NCI-H146 treated with DMSO at 0.1 percent for 48 hours (cell line): Measurements from ENCODE around the gene RSPO1.
A peak's percentile ranks its signal among the peaks of the same experiment; 100 is the strongest.
"Not testable (repeated sequence)": the region's sequence is repeated elsewhere in the genome, so short reads cannot be mapped to it uniquely, and the experiment has no call there.

Experiments used
- DNase-seq: peaks from one replicate; lab custom pipeline; 2025; ENCODE audit not compliant: unreplicated experiment; lab: John Stamatoyannopoulos, UW

The RSPO1 gene, protein sequence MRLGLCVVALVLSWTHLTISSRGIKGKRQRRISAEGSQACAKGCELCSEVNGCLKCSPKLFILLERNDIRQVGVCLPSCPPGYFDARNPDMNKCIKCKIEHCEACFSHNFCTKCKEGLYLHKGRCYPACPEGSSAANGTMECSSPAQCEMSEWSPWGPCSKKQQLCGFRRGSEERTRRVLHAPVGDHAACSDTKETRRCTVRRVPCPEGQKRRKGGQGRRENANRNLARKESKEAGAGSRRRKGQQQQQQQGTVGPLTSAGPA

GRCh38 chr1:37634244-37634991 lies at the start of gene RSPO1:
RSPO1 (minus strand) TSS chr1:37634892; CDS start chr1:37629661, 5,231 bp downstream.
- no peak for DNase-seq

- DNase-seq = not testable (repeated sequence)
These were observed 49.5 kb upstream of the RSPO1 start for GRCh38 chr1:37684182-37684581.

DNA sequence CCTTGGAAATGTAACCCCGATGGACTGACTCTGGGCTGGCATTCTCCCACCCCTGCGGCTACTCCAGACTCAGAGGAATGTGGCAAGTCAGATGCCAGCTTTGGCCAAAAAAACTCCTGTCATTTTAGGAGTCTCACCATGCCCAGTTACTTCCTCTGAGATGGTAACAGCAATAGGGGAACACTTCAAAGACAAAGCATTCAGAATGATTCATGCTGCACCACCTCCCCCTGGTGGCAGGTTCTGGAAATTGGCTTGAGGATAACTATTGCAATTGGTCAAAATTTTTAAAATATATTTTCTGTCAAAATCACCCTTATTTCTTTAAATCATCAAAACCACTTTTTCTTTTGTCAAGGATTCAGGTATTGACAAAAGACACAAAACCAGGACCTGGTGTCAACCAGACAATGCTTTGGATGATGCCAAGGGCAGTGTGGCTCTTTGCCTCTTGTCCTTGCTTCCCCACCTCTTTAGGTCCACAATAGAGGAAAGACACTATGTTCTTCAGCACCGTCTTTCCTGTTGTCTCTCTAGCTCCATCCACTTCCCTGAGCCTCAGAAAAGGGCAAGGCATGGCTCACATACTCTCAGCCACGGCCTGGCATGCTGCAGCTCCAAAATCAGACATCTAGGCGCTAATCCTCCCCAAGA lies 47.8 kb upstream of the RSPO1 start:
- DNase-seq = peak; percentile 3

- no peak for DNase-seq
These were observed 46.2 kb upstream of the RSPO1 start for GRCh38 chr1:37680933-37681332.

DNA sequence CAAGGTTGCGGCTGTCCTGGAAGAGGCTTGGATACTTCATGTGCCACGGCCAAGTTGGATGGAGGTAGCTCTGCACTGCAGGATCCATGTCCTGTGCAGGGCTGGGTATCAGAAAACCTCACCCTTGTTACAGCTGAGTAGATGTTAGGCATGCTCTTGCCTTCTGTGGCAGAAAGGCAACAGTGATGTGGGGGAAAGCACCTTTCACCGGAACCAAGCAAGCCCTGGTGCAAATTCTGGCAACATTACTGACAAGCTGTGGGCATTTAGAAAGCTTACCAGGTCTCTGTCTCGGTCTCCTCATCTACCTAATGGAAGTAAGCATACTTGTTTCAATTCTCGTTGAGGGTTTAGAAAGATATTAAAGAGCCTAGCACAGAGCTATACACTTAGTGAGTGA lies 43.1 kb upstream of the RSPO1 start:
- no peak for DNase-seq

DNA sequence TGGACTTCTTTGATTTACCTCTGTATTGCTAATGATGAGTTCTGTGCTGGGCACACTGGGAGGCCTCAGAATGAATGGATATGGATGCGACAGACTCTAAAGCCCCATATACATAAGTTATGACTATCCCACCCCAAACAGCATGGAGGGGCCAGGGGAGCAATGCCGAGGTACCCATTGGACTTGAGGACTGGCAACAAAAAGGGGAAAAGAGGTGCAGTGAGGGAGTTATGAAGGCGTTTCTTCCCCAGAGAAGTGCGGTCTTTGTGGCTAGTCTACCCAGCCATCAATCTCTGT lies 42.4 kb upstream of the RSPO1 start:
- no peak for DNase-seq

- no peak for DNase-seq
These were observed 41.8 kb upstream of the RSPO1 start for GRCh38 chr1:37676281-37677142.

DNA sequence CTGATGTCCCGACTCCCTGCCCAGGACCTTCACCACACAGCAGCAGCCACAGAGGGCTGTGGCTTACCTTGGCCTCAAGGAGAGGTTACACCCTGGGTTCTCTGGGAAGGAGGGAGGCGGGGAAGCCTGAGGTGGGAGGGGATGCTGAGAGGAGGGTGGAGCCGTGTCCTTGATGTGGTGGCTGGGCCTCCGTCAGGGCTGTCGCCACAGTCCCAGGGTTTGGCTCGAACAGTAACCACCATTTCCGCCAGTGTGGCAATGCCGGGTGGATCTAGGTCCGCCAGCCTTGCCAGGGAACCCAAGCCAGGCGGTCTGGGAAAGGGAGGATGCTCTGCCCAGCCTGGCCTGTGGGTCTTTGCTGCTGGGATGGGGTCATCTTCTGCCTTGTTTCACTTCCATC lies 39.2 kb upstream of the RSPO1 start:
- no peak for DNase-seq

GRCh38 chr1:37672136-37672870 lies 37.6 kb upstream of the RSPO1 start:
- no peak for DNase-seq

- DNase-seq = no peak
These were observed 36.6 kb upstream of the RSPO1 start for GRCh38 chr1:37671261-37671660.

GRCh38 chr1:37670133-37670532 lies 35.4 kb upstream of the RSPO1 start:
- no peak for DNase-seq

- no peak for DNase-seq
These were observed 32.5 kb upstream of the RSPO1 start for GRCh38 chr1:37667023-37667671.

DNA sequence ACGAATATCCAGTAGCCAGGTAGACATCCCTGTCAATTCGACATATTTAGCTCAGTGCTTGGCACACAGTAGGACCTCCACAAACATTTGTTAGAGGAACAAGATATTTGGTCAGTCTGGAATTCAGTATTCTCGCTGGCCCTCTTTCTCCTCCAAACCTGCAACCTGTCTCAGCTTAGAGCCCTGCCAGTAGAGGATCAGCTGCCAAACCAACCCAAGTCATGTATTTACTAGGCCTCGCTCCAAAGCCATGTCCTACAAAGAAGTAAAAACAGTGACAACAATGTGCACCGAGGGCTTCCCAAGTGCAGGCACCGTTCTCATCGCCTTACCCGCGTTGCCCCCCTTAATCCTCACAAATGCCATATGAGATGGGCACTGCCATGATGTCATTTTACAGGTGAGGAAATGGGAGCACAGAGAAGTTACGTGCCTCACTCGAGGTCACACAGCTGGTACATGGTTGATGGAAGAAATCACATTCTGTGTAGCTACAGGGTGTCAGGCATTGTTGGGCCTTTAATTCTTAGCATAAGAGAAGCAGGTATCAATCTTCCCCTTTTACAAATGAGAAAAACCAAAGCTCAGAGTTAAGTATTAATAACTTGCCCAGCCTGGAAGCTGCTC lies 31.7 kb upstream of the RSPO1 start:
- no peak for DNase-seq

DNA sequence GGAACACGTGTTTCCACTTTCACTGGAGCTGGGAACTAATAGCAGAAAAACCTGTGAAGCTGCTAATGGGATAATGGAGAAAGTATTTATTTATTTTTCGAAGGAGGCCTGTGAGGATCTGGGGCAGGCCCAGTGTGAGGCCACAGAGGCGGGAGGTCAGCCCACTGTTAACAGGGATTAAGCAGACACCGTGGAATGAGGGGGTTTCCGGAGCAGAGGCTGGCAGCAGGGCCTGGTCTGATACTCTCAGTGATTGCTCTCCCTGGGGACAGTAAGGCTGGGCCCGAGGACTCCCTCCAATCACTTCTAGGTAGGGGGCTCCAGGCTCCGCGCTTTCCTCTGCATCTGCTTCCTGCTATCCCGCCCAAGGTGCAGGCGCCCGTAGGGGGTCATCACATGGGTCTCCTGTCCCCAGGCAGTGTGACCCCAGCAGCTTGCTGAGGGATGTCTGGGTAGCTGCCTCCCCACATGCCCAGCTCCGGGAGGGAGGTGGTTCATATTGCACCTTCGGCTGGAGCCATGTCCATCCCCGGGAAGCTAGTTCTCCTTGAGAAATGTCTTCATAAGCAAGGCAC lies 28.8 kb upstream of the RSPO1 start:
- DNase-seq = no peak

DNA sequence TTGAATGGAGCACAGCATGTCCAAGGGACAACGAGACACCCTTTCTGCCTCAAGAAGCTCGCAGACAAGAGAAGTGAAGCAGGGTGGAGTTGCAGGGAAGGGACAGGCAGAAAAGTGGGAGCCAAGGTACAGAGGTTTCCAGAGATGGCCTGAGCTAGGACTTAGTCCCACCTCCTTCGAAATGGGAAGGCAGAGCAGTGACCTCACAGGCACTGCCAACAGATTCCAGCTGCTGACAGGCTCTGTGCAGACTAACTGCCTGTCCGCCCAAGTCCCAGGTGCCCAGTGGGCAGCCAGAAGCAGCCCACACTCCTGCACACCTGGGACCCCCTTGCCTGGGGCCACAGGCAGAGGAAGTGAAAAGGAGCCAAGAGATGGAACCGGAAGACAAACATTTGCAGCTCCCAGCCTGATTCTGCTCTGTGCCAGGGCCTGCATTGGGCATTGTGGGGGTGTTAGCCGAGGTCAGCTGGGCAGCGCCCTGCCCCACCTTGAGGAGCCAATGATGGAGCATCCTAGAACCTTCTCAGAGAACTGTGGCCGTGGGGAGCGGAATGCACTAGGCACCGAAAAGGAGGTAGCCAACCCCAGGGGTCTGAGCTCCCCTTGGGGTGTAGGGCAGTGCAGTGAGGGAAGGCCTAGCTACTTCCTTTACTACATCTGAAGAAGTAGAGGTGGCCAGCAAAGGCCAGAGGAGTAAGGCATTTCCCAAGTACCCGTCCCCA lies 27.5 kb upstream of the RSPO1 start:
- DNase-seq = no peak

- no peak for DNase-seq
These were observed 26.7 kb upstream of the RSPO1 start for GRCh38 chr1:37661401-37661800.

DNA sequence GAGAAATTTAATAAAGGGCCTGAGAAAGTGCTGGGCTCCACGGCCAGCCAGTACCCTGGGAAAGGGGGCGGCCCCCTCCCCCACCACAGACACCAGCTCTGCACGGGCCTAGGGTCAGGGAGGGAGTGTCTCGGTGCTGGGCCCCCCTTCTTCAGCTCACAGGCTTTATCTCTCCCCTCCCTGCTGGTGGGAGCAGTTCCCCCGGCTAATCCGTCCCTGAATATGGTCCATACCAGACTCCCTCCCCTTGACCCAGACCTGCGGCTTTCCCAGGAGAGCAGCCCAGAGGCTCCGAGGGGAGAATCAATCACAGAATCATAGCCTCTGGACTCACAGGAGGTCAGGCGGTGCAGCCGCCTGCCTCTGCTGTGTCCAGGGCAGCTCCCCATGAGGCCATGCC lies 26.0 kb upstream of the RSPO1 start:
- no peak for DNase-seq

GRCh38 chr1:37658486-37658885 lies 23.8 kb upstream of the RSPO1 start:
- DNase-seq = no peak
